ENCODE results near the gene HSPB9.

DNA sequence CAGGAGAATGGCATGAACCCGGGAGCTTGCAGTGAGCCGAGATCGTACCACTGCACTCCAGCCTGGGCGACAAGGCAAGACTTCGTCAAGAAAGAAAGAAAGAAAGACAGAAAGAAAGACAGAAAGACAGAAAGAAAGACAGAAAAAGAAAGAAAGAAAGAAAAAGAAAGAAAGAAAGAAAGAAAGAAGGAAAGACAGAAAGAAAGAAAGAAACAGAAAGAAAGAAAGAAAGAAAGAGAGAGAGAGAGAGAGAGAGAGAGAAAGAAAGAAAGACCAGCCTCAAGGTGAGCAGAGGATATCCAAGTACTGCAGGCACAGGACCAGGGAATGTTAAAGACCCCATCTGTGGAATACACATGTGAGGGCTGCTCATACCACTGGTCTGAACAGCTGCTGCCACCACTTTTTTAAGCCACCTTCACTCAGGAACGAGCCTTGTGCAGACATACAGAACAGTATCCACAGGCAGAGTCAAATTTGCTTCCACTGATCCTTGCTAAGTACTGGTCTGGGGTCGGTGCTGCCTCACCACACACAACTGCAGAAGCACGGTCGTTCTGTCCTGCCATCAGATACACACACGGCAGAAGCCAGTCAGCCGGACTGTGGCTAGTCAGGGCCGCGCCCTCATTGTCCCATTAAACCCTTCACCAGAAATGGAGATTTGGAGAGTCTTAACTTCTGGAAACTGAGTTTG, 24.5 kb downstream of the HSPB9 start:
- TF ChIP-seq, protein P1, sequence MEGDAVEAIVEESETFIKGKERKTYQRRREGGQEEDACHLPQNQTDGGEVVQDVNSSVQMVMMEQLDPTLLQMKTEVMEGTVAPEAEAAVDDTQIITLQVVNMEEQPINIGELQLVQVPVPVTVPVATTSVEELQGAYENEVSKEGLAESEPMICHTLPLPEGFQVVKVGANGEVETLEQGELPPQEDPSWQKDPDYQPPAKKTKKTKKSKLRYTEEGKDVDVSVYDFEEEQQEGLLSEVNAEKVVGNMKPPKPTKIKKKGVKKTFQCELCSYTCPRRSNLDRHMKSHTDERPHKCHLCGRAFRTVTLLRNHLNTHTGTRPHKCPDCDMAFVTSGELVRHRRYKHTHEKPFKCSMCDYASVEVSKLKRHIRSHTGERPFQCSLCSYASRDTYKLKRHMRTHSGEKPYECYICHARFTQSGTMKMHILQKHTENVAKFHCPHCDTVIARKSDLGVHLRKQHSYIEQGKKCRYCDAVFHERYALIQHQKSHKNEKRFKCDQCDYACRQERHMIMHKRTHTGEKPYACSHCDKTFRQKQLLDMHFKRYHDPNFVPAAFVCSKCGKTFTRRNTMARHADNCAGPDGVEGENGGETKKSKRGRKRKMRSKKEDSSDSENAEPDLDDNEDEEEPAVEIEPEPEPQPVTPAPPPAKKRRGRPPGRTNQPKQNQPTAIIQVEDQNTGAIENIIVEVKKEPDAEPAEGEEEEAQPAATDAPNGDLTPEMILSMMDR (IDR thresholded peaks at IDR 0.05): no peak
- TF ChIP-seq POLR2A (IDR thresholded peaks at IDR 0.05): no peak
